ENCODE measurements around the gene INPP5A. TPM values are rescaled to one million over a fixed set of nuclear protein-coding genes. Genes with fewer than 3 reads are reported as not detected.

INPP5A gene
- total and polyA plus RNA-seq, 9 of the 15 experiments (the other 6 are each of a cell fraction or from before 2014, with no cell fraction given), result 0.66 to 11.6 (median 7.7) TPM

- H3K9me1 ChIP-seq (ENCODE audit: control insufficient read depth, insufficient read depth, low read length), result peaks cover 3% of the 10 kb centered on the region
- peak overlapping the region; percentile 58 for H2AFZ ChIP-seq (ENCODE audit: low read depth, low read length)
- POLR2A ChIA-PET, result no interaction called here
- no peaks in the 10 kb centered on the region for H3K9me3 ChIP-seq (replicated peaks; ENCODE audit: control insufficient read depth, insufficient read depth, low read depth, low read length)
- ATAC-seq, result peak; percentile 82
- CTCF ChIA-PET (ENCODE audit: low intra/inter-chr PET ratio), result no interaction called here
- peak overlapping the region in 1 of 2 experiments; percentile 26; a peak in 1 of 4 replicates for H3K9ac ChIP-seq (ENCODE audit: insufficient read depth in 1 of 2, low read depth in 2 of 2, low read length in 2 of 2)
- no peak overlapping the region for H3K4me3 ChIP-seq
- intact Hi-C loops (cut with micrococcal nuclease) (loop anchor here (1.0 kb wide), 1 partner anchor 31 kb away; no protein-coding TSS in a partner anchor), in situ Hi-C loops (cut with MboI) (no loop called here)
- no peaks in the 10 kb centered on the region for H3K36me3 ChIP-seq (ENCODE audit: control insufficient read depth, insufficient read depth, low read length)
- peak overlapping the region; percentile 29 for H3K4me2 ChIP-seq (ENCODE audit: insufficient read depth, low read length)
- peaks cover 0 to 14% of the 10 kb centered on the region in 2 experiments; a peak in 2 of 5 replicates for H3K27me3 ChIP-seq (ENCODE audit: control insufficient read depth in 2 of 2, insufficient read depth in 2 of 2, low read length in 2 of 2)
- BruUV-seq (replicated peaks), result no TSS peak
- no peak overlapping the region for H3K27ac ChIP-seq (ENCODE audit: extremely low read depth, low read depth, low read length)
- no peaks in the 10 kb centered on the region for H3K79me2 ChIP-seq (ENCODE audit: control insufficient read depth, insufficient read depth, low read length)
- DNase-seq (ENCODE audit: extremely low read depth in 1 of 4, low spot score in 3 of 4), result peak; percentile 61 to 84 (median 76)
- peaks cover 25 to 51% of the 10 kb centered on the region in 2 experiments for H3K4me1 ChIP-seq (replicated peaks in 1 of 2; ENCODE audit: control insufficient read depth in 2 of 2, insufficient read depth in 2 of 2, low read length in 2 of 2)
- H4K20me1 ChIP-seq (replicated peaks; ENCODE audit: control insufficient read depth, insufficient read depth, low read length), result no peaks in the 10 kb centered on the region
- 48% methylated on average over 18 of the region's 37 CpGs for WGBS (ENCODE audit: insufficient coverage, low coverage, missing lambda C conversion rate)
- peak; percentile 89 for FAIRE-seq
- peak; percentile 81 for TF ChIP-seq USF2 (CRISPR knock-in tag; IDR thresholded peaks at IDR 0.05)
- TF ChIP-seq RCOR1 (IDR thresholded peaks at IDR 0.05; ENCODE audit: borderline replicate concordance in 1 of 2, low read depth in 2 of 2, low read length in 2 of 2), result peak in 1 of 2 experiments; percentile 76; a peak in 2 of 4 replicates
- peak; percentile 69 for TF ChIP-seq ATF3 (IDR thresholded peaks at IDR 0.05)
- no peak for TF ChIP-seq ATF3 (CRISPR knock-in tag; conservative IDR thresholded peaks at IDR 0.05)
- peak; percentile 69 for TF ChIP-seq RAD51 (IDR thresholded peaks at IDR 0.05; ENCODE audit: borderline replicate concordance, low read depth)
- 0 out of 2 replicates have a peak, but pooled peaks have one; percentile 49 for TF ChIP-seq JUN (IDR thresholded peaks at IDR 0.05; ENCODE audit: borderline replicate concordance, low read depth, low read length)
- TF ChIP-seq JUN (CRISPR knock-in tag; IDR thresholded peaks at IDR 0.05; ENCODE audit: borderline replicate concordance), result no peak
- TF ChIP-seq CTBP1 (IDR thresholded peaks at IDR 0.05; ENCODE audit: borderline replicate concordance), result peak; percentile 80; the same call in 1 of the 2 replicates
- TF ChIP-seq USF1 (CRISPR knock-in tag; IDR thresholded peaks at IDR 0.05), result peak; percentile 86
- TF ChIP-seq BRD9 (IDR thresholded peaks at IDR 0.05; ENCODE audit: low read depth, partially characterized antibody), result no peak
- peak; percentile 47; the same call in 1 of the 2 replicates for TF ChIP-seq BHLHE40 (IDR thresholded peaks at IDR 0.05; ENCODE audit: low read length)
- peak; percentile 85 for TF ChIP-seq JUND (IDR thresholded peaks at IDR 0.05; ENCODE audit: borderline replicate concordance, low read depth, low read length)
- peak; percentile 79; the same call in 1 of the 3 replicates for TF ChIP-seq JUND (tag; IDR thresholded peaks at IDR 0.05; ENCODE audit: borderline replicate concordance, low read depth, low read length)
- TF ChIP-seq ZNF133 (CRISPR knock-in tag; IDR thresholded peaks at IDR 0.05), result no peak
- TF ChIP-seq VEZF1 (CRISPR knock-in tag; IDR thresholded peaks at IDR 0.05), result peak; percentile 81
- peak; percentile 22; the same call in 1 of the 2 replicates for TF ChIP-seq NFE2 (IDR thresholded peaks at IDR 0.05; ENCODE audit: low read depth)
- peak; percentile 50; the same call in 1 of the 2 replicates for TF ChIP-seq POLR2G (IDR thresholded peaks at IDR 0.05; ENCODE audit: low read depth, low read length)
Measured at GRCh38 chr10:132516771-132517725, 20.5 kb upstream of the INPP5A start.

Measured in K562 (cell line).